Lower leg skin (tissue), 3 donors: Measurements from ENCODE around the gene FDX1.

ENCODE experiments used
- CTCF ChIP-seq, 3 donors: fragments of 450-650 bp; IDR thresholded peaks; one replicate each; pipeline ENCODE4 v1.5.1; 2016; ENCODE audit warnings: antibody characterized with exemption in 3 of 3, mild to moderate bottlenecking in 3 of 3, moderate library complexity in 2 of 3
- POLR2A ChIP-seq, 2 donors: fragments of 450-650 bp; IDR thresholded peaks; one replicate each; pipeline ENCODE4 v1.6.1; 2016 to 2017; ENCODE audit warnings: antibody characterized with exemption in 2 of 2, mild to moderate bottlenecking in 1 of 2, moderate library complexity in 1 of 2

- TF ChIP-seq CTCF (IDR thresholded peaks at IDR 0.05): no peak
- no peak for TF ChIP-seq POLR2A (IDR thresholded peaks at IDR 0.05)
Observed at GRCh38 chr11:110474578-110474977, 44.8 kb downstream of the FDX1 start.
